Measurements from ENCODE around the gene AOC2. TPM values are rescaled to one million over a fixed set of nuclear protein-coding genes. Genes with fewer than 3 reads are reported as not detected.

AOC2 gene
- total and polyA plus RNA-seq, 4 donors, result 0.17 to 2.4 (median 0.41) TPM

- TF ChIP-seq CTCF (IDR thresholded peaks at IDR 0.05; ENCODE audit: low read depth, low read length, missing input control), result no peak
- TF ChIP-seq JUND (IDR thresholded peaks at IDR 0.05), result no peak
- TF ChIP-seq HNF4A (conservative IDR thresholded peaks at IDR 0.05), result no peak
- no peak for TF ChIP-seq REST (IDR thresholded peaks at IDR 0.05)
- TF ChIP-seq FOXA2 (IDR thresholded peaks at IDR 0.05), result no peak
- no peak for TF ChIP-seq FOXA1 (IDR thresholded peaks at IDR 0.05)
These were observed 49.3 kb upstream of the AOC2 start (continued) for GRCh38 chr17:42795061-42795460.

- H3K9ac ChIP-seq (ENCODE audit: low read depth in 1 of 2, low read length in 2 of 2), result no peak overlapping the region
- WGBS, result 91% methylated on average over 10 of the region's 10 CpGs
These were observed 48.9 kb upstream of the AOC2 start for GRCh38 chr17:42795465-42795864.

More at GRCh38 chr17:42795465-42795864, 48.9 kb upstream of the AOC2 start:
- no peak overlapping the region for H3K4me3 ChIP-seq (ENCODE audit: low read depth in 1 of 3, low read length in 3 of 3)
- no peak for DNase-seq (ENCODE audit: low spot score)
- H3K4me1 ChIP-seq (ENCODE audit: control insufficient read depth in 4 of 4, insufficient read depth in 4 of 4, low read length in 3 of 4), result peaks cover 7 to 29% (median 18%) of the 10 kb centered on the region in 4 donors
- TF ChIP-seq MAX (IDR thresholded peaks at IDR 0.05) (no peak), RXRA (IDR thresholded peaks at IDR 0.05) (no peak), HNF4A (conservative IDR thresholded peaks at IDR 0.05) (no peak), HNF4G (IDR thresholded peaks at IDR 0.05) (no peak), FOXA1 (IDR thresholded peaks at IDR 0.05) (no peak), ZBTB33 (IDR thresholded peaks at IDR 0.05) (no peak), SP1 (IDR thresholded peaks at IDR 0.05) (no peak), EGR1 (IDR thresholded peaks at IDR 0.05; ENCODE audit: low read depth in 2 of 2) (no peak), FOXA2 (IDR thresholded peaks at IDR 0.05) (no peak), YY1 (IDR thresholded peaks at IDR 0.05) (no peak), REST (IDR thresholded peaks at IDR 0.05) (no peak), CTCF (IDR thresholded peaks at IDR 0.05; ENCODE audit: low read depth, low read length, missing input control) (no peak), RAD21 (IDR thresholded peaks at IDR 0.05) (no peak)
- H3K36me3 ChIP-seq (ENCODE audit: control insufficient read depth in 4 of 4, insufficient read depth in 3 of 4, low read depth in 1 of 4, low read length in 3 of 4), result peaks cover 0 to 2% (median under 1%) of the 10 kb centered on the region in 4 donors
- no peaks in the 10 kb centered on the region for H3K9me3 ChIP-seq (ENCODE audit: control insufficient read depth in 4 of 4, low read length in 3 of 4)
- H3K27me3 ChIP-seq (ENCODE audit: control insufficient read depth in 4 of 4, insufficient read depth in 4 of 4, low read length in 3 of 4), result no peaks in the 10 kb centered on the region
- H3K27ac ChIP-seq (ENCODE audit: low read depth in 1 of 2, low read length in 2 of 2), result no peak overlapping the region

Measured in liver (tissue), 9 donors.